ENCODE results near the gene KIF20B. TPM values are rescaled to one million over a fixed set of nuclear protein-coding genes. Genes with fewer than 3 reads are reported as not detected.

Gene KIF20B
- total RNA-seq, 4 donors from 2014 or later, result 1.4 to 2.1 (median 1.8) TPM

DNA sequence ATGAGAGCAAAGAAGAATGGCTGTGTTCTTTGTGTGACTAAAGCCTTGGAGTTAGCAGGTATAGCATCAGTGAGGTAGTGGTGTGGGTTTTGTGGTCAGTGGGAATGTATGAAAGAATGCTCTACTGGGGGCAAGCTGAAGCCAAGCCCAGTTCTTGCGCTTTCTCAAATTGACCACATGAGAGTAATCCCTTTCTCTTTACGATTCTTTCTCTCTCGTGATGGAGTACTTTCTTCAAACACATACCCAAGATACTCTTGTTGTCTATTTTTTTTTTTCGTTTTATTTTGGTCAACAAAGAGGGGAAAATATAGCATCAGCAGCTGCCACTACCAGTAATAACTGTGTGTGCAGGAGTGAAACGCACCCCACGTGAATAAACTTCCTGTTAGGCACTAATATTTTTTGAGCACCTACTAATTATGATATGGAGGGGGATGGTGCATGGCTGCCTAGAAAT, 48.0 kb upstream of the KIF20B start:
- H3K4me3 ChIP-seq, result no peak overlapping the region
- intact Hi-C loops (cut with DNase I), result no loop called here
- no peaks in the 10 kb centered on the region for H3K36me3 ChIP-seq
- no peaks in the 10 kb centered on the region for H3K4me1 ChIP-seq
- no peak for DNase-seq (ENCODE audit: extremely low spot score)
- WGBS, result 78% methylated on average over 6 of the region's 6 CpGs
- no peaks in the 10 kb centered on the region for H3K9me3 ChIP-seq
- TF ChIP-seq, protein P1, sequence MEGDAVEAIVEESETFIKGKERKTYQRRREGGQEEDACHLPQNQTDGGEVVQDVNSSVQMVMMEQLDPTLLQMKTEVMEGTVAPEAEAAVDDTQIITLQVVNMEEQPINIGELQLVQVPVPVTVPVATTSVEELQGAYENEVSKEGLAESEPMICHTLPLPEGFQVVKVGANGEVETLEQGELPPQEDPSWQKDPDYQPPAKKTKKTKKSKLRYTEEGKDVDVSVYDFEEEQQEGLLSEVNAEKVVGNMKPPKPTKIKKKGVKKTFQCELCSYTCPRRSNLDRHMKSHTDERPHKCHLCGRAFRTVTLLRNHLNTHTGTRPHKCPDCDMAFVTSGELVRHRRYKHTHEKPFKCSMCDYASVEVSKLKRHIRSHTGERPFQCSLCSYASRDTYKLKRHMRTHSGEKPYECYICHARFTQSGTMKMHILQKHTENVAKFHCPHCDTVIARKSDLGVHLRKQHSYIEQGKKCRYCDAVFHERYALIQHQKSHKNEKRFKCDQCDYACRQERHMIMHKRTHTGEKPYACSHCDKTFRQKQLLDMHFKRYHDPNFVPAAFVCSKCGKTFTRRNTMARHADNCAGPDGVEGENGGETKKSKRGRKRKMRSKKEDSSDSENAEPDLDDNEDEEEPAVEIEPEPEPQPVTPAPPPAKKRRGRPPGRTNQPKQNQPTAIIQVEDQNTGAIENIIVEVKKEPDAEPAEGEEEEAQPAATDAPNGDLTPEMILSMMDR (IDR thresholded peaks at IDR 0.05), result no peak
- no peaks in the 10 kb centered on the region for H3K27me3 ChIP-seq
- H3K27ac ChIP-seq (replicated peaks in 1 of 4), result no peak overlapping the region

DNA sequence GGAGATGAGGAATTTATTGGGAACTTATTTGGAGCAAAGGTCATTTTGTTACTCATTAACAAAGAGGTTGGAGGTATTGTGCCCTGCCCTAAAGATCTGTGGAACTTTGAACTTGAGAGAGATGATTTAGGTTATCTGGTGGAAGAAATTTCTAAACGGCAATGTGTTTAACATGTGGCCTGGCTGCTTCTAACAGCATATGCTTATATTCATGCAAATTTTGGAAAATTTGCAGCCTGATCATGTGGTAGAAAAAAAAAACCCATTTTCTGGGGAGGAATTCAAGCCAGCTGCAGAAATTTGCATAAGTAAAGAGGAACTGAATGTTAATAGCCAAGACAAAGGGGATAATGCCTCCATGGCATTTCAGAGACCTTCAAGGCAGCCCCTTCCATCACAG, 45.7 kb upstream of the KIF20B start:
- WGBS, result 88% methylated on average over 1 of the region's 1 CpG
- H3K27ac ChIP-seq (replicated peaks in 1 of 4), result no peak overlapping the region
- DNase-seq (ENCODE audit: extremely low spot score), result no peak
- no peak for TF ChIP-seq POLR2AphosphoS5 (IDR thresholded peaks at IDR 0.05)
- TF ChIP-seq, protein P1 (IDR thresholded peaks at IDR 0.05), result no peak
- no peak for TF ChIP-seq POLR2A (IDR thresholded peaks at IDR 0.05; ENCODE audit: low read depth)
- no peak for TF ChIP-seq EP300 (IDR thresholded peaks at IDR 0.05)
- no peaks in the 10 kb centered on the region for H3K4me1 ChIP-seq
- no peaks in the 10 kb centered on the region for H3K9me3 ChIP-seq
- no peaks in the 10 kb centered on the region for H3K27me3 ChIP-seq
- no peaks in the 10 kb centered on the region for H3K36me3 ChIP-seq
- no peak overlapping the region for H3K4me3 ChIP-seq
- intact Hi-C loops (cut with DNase I), result no loop called here

DNA sequence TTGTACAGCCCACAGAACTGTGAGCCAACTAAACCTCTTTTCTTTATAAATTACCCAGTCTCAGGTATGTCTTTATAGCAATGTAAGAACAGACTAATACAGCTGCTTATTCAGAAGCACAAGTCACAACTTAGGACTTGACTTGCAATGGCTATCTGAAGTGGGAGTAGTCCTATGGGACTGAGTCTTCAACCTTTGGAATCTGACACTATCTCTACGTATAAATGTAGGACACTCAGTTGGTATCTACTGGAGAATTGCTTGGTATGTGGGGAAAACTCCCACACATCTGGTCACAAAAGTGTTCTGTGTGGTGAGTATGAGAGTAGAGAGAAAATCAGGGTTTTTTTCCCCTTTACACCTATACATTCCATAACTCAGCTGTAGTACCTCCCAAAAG, 44.1 kb upstream of the KIF20B start:
- 88% methylated on average over 1 of the region's 1 CpG for WGBS
- H3K27me3 ChIP-seq, result no peaks in the 10 kb centered on the region
- TF ChIP-seq POLR2A (IDR thresholded peaks at IDR 0.05; ENCODE audit: low read depth) (no peak), POLR2AphosphoS5 (IDR thresholded peaks at IDR 0.05) (no peak), EP300 (IDR thresholded peaks at IDR 0.05) (no peak)
- TF ChIP-seq, protein P1 (IDR thresholded peaks at IDR 0.05), result no peak

DNA sequence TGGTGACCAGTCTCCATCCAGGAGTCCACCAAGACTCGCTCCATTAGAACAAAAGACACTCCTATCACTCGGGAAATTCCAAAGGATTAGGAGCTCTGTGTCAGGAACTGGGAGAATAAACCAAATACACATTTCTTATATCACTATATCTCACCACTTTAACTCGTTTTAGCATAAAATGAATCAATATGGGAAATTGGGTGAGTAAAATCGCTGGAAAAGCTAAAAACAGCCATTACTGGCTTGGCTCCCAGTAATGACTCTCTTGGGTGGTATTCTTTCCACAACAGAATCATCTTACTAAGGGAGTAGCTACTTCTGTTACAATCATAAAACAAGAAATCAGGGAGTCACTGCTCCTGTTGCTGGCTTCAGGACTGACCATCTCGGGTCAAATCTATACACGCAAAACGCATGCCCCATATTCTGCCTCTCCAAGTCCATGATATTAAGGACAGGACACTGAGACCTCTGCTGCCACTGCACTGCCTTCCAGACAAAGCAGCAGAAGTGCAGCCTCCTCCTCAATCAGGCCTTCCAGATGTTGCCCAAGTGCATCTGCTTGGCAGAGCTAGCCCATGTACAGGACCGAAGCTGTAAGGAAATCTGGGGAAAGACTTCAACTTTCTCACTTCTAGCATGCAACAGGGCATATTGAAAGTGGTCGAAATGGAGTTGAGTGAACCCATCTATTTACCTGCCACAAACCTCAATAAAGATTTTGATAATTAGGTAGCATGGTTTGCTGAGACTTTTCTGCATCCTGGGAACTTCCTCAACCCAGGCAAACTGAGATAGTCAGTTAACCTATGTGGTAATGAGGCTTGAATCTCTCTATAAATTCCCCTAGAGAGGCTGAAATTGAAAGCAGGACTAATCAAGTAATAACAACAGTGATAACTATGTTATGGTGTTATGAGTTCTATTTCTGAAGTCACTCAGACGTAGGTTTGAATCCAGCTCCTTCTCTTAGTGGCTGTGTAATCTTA, 42.0 kb upstream of the KIF20B start:
- 76% methylated on average over 10 of the region's 10 CpGs for WGBS
- TF ChIP-seq POLR2A (IDR thresholded peaks at IDR 0.05; ENCODE audit: low read depth) (no peak), EP300 (IDR thresholded peaks at IDR 0.05) (no peak), POLR2AphosphoS5 (IDR thresholded peaks at IDR 0.05) (no peak)
- TF ChIP-seq, protein P1 (IDR thresholded peaks at IDR 0.05), result no peak

More for the DNA sequence above, 44.1 kb upstream of the KIF20B start:
- Histone ChIP-seq H3K27ac (replicated peaks in 1 of 4) (no peak overlapping the region), H3K4me1 (no peaks in the 10 kb centered on the region), H3K4me3 (no peak overlapping the region), H3K9me3 (no peaks in the 10 kb centered on the region), H3K36me3 (no peaks in the 10 kb centered on the region)
- intact Hi-C loops (cut with DNase I), result no loop called here
- no peak for DNase-seq (ENCODE audit: extremely low spot score)

More for the DNA sequence above, 42.0 kb upstream of the KIF20B start:
- H3K4me1 ChIP-seq, result no peaks in the 10 kb centered on the region
- no peaks in the 10 kb centered on the region for H3K9me3 ChIP-seq
- H3K27me3 ChIP-seq, result no peaks in the 10 kb centered on the region
- no peak for DNase-seq (ENCODE audit: extremely low spot score)
- no peak overlapping the region for H3K27ac ChIP-seq (replicated peaks in 1 of 4)
- intact Hi-C loops (cut with DNase I), result no loop called here
- no peak overlapping the region for H3K4me3 ChIP-seq
- no peaks in the 10 kb centered on the region for H3K36me3 ChIP-seq
